ENCODE results near the gene TMIGD1. TPM values are rescaled to one million over a fixed set of nuclear protein-coding genes. Genes with fewer than 3 reads are reported as not detected.

The TMIGD1 gene
- polyA plus RNA-seq, 1 of the 3 experiments (the other 2 are of a cell fraction) = not detected

GRCh38 chr17:30349252-30349651, 15.4 kb upstream of the TMIGD1 start:
- H3F3A ChIP-seq (replicated peaks; ENCODE audit: insufficient read depth) = no peaks in the 10 kb centered on the region
- no peaks in the 10 kb centered on the region for H3K36me3 ChIP-seq (replicated peaks in 1 of 2; ENCODE audit: control insufficient read depth in 1 of 2, insufficient read depth in 2 of 2, low read length in 1 of 2)
- no peaks in the 10 kb centered on the region for H3K9me2 ChIP-seq
- no peak overlapping the region for H3K27ac ChIP-seq (ENCODE audit: low read depth in 2 of 2, low read length in 1 of 2)
- H3K79me2 ChIP-seq (ENCODE audit: insufficient read depth) = no peaks in the 10 kb centered on the region
- no peaks in the 10 kb centered on the region for H4K20me1 ChIP-seq (ENCODE audit: insufficient read depth)
- TF ChIP-seq RAD21 (IDR thresholded peaks at IDR 0.05; ENCODE audit: low read length) (no peak), FOSL2 (IDR thresholded peaks at IDR 0.05; ENCODE audit: borderline replicate concordance, low read depth) (no peak), SMC3 (IDR thresholded peaks at IDR 0.05; ENCODE audit: low read depth, low read length) (no peak), EP300 (IDR thresholded peaks at IDR 0.05; ENCODE audit: borderline replicate concordance in 1 of 2, low read depth in 1 of 2, low read length in 1 of 2) (no peak), GATA2 (CRISPR knock-in tag; IDR thresholded peaks at IDR 0.05) (no peak), RCOR1 (IDR thresholded peaks at IDR 0.05; ENCODE audit: low read length) (no peak), SIN3A (IDR thresholded peaks at IDR 0.05; ENCODE audit: borderline replicate concordance, low read depth, low read length) (no peak), TEAD4 (IDR thresholded peaks at IDR 0.05; ENCODE audit: borderline replicate concordance, insufficient read depth) (no peak), TAF1 (IDR thresholded peaks at IDR 0.05; ENCODE audit: borderline replicate concordance, low read depth, low read length) (no peak), RFX5 (IDR thresholded peaks at IDR 0.05; ENCODE audit: low read length) (no peak), MEF2A (IDR thresholded peaks at IDR 0.05; ENCODE audit: borderline replicate concordance, low read depth) (no peak), NFIC (IDR thresholded peaks at IDR 0.05; ENCODE audit: borderline replicate concordance) (no peak), FOXM1 (IDR thresholded peaks at IDR 0.05; ENCODE audit: low read depth) (no peak), EZH2phosphoT487 (IDR thresholded peaks at IDR 0.05; ENCODE audit: borderline replicate concordance, low read depth) (no peak)
- TF ChIP-seq, protein P1, sequence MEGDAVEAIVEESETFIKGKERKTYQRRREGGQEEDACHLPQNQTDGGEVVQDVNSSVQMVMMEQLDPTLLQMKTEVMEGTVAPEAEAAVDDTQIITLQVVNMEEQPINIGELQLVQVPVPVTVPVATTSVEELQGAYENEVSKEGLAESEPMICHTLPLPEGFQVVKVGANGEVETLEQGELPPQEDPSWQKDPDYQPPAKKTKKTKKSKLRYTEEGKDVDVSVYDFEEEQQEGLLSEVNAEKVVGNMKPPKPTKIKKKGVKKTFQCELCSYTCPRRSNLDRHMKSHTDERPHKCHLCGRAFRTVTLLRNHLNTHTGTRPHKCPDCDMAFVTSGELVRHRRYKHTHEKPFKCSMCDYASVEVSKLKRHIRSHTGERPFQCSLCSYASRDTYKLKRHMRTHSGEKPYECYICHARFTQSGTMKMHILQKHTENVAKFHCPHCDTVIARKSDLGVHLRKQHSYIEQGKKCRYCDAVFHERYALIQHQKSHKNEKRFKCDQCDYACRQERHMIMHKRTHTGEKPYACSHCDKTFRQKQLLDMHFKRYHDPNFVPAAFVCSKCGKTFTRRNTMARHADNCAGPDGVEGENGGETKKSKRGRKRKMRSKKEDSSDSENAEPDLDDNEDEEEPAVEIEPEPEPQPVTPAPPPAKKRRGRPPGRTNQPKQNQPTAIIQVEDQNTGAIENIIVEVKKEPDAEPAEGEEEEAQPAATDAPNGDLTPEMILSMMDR (IDR thresholded peaks at IDR 0.05) = no peak
- TF ChIP-seq, protein P2, sequence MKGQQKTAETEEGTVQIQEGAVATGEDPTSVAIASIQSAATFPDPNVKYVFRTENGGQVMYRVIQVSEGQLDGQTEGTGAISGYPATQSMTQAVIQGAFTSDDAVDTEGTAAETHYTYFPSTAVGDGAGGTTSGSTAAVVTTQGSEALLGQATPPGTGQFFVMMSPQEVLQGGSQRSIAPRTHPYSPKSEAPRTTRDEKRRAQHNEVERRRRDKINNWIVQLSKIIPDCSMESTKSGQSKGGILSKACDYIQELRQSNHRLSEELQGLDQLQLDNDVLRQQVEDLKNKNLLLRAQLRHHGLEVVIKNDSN (IDR thresholded peaks at IDR 0.05; ENCODE audit: borderline replicate concordance, low read depth) = no peak
- TF ChIP-seq, protein P3, sequence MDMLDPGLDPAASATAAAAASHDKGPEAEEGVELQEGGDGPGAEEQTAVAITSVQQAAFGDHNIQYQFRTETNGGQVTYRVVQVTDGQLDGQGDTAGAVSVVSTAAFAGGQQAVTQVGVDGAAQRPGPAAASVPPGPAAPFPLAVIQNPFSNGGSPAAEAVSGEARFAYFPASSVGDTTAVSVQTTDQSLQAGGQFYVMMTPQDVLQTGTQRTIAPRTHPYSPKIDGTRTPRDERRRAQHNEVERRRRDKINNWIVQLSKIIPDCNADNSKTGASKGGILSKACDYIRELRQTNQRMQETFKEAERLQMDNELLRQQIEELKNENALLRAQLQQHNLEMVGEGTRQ (IDR thresholded peaks at IDR 0.05; ENCODE audit: borderline replicate concordance, low read depth, low read length) = no peak
- TF ChIP-seq, protein P4, sequence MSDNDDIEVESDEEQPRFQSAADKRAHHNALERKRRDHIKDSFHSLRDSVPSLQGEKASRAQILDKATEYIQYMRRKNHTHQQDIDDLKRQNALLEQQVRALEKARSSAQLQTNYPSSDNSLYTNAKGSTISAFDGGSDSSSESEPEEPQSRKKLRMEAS (IDR thresholded peaks at IDR 0.05; ENCODE audit: low read depth) = no peak
- H3K4me3 ChIP-seq (ENCODE audit: low read depth in 2 of 2, low read length in 1 of 2) = no peak overlapping the region
- no peaks in the 10 kb centered on the region for H3K27me3 ChIP-seq (ENCODE audit: insufficient read depth)
- ChIA-PET POLR2A (no interaction called here), CTCF (interaction anchor here (1.1 to 3.0 kb wide), 3 partner anchors 9 to 128 kb away, joined by 3 to 11 read pairs (median 4); partner anchors contain the start of gene GOSR1)
- no peak overlapping the region for H3K9ac ChIP-seq
- H3K4me2 ChIP-seq = no peak overlapping the region
- no peak for DNase-seq
- H2AFZ ChIP-seq (ENCODE audit: low read depth) = no peak overlapping the region
- no peaks in the 10 kb centered on the region for H3K9me3 ChIP-seq
- WGBS (ENCODE audit: low lambda C conversion rate) = 100% methylated on average over 1 of the region's 1 CpG
- peaks cover 0 to 9% of the 10 kb centered on the region in 2 experiments; a peak in 2 of 4 replicates for H3K4me1 ChIP-seq (ENCODE audit: control insufficient read depth in 1 of 2, insufficient read depth in 2 of 2, low read depth in 1 of 2, low read length in 1 of 2)
